ENCODE measurements around the gene BMAL2.

BMAL2 gene

DNA sequence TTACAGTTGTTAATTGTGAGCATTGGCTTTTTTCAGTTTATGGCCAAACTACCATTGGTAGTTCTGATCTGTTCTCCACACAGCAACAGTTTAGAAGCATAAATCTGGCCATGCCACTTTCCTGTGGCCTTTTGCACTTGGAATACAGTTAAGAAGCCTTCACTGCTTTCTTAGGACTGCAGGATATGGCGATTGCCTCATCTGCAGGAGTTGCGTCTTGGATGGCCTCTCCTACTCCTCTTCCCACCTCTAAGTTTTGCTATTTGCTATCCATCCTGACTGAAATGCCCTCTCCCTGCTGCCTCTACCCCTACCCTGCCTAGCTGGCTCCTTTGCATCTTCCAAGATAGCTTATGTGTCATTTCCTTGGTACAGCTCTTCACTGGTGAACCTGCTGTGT is 12.8 kb upstream of the BMAL2 start:
- no peak for DNase-seq (ENCODE audit: low spot score)

DNA sequence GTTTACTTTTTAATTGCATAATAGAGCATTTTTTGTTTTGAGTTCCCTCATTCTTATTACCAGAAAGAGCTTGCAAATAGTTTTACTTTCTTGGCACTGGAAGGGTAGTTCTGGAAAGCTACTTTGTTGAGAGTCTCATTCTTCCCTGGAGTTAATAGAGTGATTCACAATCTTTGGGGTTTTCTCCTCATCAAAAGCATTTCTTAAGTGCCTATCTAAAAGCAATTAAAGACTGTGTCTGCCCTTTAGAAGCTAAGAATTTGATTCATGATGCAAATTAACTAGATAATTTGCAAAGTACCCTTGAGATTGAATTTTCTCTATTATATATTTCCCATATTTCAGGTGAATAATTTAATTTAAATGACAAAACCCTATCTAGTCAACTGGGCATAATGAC is 8.1 kb upstream of the BMAL2 start:
- no peak for DNase-seq (ENCODE audit: low spot score)

DNA sequence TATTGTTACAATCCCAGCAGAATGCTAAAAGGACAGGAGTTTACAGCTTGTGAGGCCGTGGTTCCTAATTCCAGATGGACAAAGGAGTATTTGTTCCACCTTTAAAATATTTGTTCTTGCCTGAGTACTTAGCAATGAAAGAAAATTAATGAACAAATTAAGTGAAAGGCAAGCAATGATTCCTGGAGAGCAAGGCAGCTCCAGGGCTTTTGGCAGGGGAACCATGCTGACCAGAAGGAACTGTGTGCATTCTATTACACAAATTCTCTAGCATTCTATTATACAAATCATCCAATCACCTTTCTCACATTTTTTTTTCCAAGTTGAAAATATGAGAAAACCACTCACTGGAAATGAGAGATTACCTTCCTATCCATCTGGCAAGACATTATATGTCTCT is 1.8 kb upstream of the BMAL2 start:
- DNase-seq (ENCODE audit: low spot score), result no peak

DNA sequence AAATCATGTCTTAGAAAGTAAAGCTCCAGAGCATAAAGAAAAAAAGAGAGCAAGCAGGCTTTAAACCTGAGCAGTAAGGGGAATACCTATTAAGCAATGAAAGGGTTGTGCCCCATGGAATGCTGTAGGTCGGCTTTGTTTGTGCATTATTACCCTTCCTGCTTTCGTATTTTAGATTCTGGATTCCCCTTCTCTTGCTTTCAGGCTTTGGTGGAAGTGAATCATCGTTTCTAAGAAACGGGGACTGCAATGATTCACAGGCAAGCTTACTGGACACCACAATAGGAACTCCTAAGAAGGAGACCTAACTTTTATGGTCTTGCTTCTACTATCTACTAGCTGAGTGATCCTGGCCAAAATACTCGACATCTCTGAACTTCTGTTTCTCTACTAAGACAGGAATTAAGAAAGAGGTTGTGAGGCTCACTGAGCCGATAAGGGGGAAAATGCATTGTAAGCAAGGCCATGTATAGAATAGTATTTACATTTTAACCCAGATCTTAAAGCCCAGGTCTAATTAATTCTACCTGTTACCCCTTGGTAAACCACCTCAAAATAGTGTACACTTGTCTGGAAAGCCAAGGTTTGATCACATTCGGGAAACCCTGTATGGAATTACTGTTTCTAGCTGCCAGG is 1.2 kb upstream of the BMAL2 start:
- peak; percentile 96 for DNase-seq (ENCODE audit: low spot score)

DNA sequence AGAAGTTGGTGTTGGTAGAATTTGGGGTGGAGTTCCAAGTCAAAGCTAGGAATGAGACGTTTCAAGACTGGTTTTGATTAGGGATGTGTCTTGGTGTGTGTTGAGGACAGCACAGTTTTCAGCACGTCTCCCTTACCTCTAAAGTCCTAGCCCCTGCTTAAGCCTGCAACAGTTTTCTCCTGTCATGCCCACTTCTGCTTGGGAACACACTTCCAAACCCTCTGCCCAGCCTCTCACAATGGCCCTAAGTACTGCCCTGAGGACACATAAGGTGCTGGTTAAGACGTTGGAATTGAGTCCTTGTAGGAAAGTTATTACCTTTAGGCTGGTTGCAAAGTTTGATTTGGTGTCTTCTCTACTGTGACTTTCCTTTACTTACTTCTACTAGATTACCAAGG is 710 bp upstream of the BMAL2 start:
- DNase-seq (ENCODE audit: low spot score), result peak; percentile 58

DNA sequence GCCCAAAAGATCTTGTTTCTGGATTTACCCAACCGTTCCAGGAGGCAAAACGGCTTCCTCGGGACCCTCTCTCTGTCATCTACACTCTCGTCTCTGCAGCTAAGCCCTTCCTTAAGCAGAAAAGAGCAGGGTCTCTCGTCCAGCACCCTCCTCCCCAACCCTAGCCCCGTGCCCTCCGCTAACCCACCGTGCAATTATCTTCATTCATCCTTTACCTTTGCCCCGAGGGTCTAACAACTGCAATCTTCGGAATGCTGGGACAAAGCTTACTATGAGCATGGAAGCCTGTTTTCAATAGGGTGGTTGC is 276 bp upstream of the BMAL2 start:
- DNase-seq (ENCODE audit: low spot score), result no peak

DNA sequence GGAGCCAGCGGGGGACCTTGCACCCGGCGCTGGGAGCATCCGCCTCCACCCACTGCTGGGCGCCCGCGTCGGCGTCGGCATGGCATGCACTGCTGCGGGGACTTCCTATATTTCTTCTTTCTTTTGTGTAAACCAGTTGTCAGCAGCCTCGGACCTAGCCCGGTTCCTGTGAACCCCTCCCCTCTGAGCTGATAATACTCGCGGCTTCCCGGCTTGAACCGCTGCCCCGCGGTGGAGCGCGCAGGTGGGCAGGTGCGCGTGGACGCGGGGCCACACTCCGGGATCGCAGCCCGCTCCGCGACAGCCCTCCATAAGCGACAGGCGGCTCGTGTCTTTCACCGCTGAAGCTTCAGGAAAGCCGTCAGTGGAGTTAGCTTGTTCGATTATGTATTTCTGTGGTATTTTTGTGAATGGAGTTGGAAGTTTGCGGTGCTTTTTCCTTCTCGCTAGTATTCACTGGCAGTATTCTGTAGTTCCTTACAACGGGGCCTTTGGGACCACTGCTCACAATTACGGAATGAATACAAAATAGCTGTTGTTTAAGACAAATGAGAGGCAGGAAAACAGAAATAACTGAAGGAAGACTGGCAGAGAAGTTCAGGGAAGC is 870 bp downstream of the BMAL2 start:
- peak; percentile 81 for DNase-seq (ENCODE audit: low spot score)

DNA sequence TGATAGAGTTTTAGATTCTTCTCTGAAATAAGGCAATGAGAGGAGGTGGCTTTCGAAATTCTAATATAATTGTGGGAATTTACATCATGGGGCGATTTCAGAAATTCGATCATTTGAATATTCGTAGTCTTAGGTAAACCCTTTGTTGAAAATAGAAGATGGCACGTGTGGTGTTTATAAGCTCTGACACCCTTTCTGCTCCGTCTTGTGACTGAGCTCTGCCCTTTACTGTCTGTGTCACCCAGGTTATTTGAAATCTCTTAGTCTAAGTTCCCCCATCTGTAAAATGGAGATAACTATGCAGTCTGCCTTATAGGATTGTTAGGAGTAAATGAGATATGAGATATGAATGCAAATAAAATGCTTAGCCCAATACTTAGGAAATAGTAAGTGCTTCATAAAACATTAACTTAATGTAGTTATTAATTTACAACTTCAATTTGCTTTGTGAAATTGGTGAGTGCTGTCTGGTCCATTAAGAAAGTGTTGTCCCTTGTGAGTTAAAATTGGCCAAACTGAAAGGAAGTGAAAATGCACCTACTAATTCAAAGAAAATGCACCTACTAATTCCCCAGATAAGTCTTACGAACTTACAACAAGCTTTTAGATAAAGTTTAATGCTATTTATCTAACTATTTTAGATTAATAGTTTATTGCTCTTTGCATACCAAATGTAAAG is 1.5 kb downstream of the BMAL2 start:
- DNase-seq (ENCODE audit: low spot score), result peak; percentile 65

DNA sequence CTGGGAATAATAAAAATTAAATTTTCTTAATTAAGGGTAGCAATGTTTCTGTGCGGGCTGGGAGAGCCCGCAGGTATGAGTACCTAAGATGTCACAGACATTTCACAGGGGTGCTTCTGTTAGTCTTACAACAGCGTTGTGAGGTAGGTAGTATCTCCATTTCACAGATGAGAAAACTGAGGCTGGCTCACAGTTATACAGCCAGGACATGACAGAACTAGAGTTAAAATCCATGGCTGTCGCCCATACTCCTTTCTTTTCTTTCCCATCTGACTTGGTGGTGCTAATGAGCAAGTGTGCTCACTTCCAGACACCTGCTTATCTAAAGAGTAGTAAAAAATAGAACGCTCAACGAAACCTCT is 2.1 kb downstream of the BMAL2 start:
- DNase-seq (ENCODE audit: low spot score), result no peak

DNA sequence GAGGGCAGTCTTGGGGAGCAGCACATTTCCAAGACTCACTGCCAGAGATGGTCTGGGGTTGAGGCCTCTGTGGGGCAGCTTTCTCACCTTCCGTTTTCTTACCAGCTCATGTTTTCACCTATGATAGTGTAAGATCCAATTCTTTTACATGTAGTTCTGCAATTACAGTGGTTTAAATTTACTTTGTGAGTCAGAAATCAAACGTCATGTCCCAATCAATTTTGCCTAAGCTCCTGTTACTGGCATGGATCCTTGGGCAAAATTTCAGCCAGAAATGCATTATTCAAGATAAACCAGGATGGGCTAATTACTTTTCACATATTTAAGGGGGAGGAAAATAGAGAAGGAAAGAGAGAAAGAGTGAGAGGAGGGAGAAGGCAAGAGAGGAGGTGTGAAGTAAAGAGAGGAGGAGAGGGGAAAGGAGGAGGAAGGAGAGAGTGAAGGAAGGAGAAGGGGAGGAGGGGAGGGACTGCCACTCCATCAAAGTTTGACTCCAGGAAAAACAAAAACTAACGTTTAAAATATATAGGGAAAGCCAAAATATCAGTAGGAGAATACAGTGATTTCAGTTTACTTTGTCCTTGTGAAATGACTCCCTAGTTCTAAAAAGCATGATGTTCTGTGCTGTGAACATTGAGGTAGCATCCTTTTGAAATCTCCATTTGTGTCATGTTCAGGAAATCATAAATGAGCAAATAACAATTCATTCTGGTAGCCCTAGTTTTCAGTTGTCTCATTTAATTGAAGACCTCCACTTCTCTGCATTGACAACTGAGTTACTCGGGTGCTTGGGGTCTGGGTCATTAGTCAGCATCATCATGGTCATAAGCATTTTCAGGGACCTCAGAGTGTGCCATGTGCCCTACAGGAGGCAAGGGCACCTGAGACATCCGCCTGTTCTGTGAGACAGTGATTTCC is 3.0 kb downstream of the BMAL2 start:
- DNase-seq (ENCODE audit: low spot score), result no peak

DNA sequence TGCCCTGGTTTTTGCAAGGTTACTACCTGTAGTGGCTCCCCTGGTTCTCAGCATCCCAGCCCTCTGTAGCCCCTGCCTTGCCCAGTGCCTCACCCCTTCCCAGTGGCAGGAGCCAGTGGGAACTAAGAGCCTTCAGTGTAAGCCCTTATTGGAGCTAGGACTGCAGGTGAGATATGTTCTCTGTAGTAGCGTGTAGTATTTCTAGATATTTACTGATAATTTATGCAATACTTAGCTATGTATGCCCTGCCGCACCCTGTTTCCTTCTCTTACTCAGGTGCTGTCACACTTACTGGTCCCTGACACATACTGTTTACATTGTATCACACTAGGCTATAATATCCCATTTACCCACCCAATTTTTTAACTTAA is 3.6 kb downstream of the BMAL2 start:
- DNase-seq (ENCODE audit: low spot score), result peak; percentile 32

DNA sequence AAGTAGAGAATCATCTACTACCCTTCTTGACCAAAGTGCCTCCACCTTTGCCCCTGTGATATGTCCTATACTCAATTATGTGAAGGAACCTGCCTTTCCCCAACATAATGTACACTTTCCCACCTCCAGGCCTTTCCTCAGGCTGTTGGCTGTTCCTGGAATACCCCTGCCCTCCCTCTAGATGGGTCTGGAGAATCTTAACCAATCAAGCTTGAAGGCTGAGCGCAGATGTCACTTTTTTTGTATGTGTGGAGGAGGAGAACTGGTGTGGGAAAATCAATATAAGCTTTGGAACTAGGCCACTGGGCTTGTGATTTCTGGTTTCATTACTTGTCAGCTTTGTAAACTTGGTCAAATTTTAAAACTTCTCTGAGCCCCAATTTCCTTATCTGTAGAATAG is 4.7 kb downstream of the BMAL2 start:
- DNase-seq (ENCODE audit: low spot score), result no peak

DNA sequence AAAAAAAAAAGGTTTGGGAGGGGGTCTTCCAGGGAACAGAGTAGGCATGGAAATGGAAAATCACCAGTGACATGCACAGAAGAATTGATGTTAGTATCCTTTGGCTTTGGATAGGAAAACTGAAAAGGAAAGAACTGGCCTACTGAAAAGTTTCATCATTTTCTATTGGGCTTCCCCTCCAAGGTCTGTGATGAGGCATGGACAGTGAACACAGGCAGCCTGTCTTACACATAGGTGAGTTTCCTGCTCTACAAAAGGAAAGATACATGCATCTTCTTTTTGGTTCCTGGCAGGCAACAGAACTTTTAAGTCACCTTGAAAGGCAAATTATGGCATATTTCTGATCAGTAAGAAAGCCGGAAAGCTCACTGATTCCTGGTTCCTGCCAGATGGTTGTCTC is 5.8 kb downstream of the BMAL2 start:
- peak; percentile 27 for DNase-seq (ENCODE audit: low spot score)

DNA sequence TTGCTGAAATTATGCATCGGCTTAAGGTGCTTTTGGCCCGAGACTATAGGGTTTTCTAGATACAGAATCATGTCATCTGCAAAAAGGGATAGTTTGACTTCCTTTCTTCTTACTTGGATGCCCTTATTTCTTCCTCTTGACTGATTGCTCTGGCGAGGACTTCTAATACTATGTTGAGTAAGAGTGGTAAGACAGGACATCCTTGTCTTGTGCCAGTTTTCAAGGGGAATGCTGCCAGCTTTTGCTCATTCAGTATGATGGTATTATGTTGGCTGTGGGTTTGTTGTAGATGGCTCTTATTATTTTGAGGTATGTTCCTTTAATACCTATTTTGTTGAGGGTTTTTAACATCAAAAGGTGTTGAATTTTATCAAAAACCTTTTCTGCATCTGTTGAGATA is 8.3 kb downstream of the BMAL2 start:
- DNase-seq (ENCODE audit: low spot score), result no peak

DNA sequence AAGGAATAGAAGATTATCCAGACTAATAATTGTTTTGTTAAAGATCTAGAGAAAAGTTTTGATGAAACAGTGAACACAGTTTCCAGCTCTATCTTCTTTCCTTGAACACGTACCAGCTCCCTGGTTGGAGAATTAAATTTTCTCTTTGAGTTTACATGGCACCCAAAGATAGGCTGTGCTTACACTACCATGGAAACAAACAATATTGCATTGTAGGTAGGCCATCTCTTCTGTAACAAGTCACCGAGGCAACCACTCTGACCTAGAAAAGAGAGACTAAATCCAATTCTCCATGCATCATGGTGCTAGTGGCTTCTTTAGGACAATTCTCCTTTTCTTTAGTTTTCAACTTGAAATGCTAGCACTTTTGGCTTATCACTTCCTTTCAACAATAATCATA is 9.9 kb downstream of the BMAL2 start:
- no peak for DNase-seq (ENCODE audit: low spot score)

DNA sequence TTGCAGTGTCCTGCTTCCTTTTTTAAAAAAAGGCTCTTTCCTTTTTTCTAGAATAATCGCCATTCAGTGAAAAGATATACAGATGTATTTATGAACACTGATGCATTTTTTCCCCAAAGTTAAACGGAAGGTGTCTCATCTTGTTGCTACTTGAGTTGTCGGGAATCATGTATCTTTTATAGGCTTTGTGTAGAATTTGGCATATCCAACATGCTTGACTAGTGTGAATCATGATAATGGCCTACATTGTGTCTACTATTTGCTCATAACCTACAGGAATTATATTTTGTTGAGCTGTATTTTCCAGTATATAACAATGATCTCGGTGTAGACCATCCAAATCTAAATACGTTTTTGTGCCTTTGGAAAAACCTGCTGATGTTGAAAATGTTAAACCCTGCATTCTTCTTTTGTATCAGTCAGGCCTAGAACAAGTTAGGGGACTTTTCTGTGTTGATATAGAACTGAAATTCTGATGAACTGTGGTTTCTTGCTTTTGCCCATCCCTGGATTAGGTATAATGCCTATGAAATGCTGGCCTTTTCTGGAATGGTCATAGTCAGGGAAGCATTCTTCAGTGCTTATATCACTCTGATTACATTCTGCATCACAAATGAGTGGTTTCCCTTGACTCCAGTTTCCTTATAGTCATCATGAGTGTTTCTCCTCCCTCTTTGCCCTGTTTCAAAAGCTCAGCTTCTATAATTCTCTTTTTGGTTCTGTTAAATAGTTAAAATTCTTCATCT is 10.8 kb downstream of the BMAL2 start:
- peak; percentile 41 for DNase-seq (ENCODE audit: low spot score)

DNA sequence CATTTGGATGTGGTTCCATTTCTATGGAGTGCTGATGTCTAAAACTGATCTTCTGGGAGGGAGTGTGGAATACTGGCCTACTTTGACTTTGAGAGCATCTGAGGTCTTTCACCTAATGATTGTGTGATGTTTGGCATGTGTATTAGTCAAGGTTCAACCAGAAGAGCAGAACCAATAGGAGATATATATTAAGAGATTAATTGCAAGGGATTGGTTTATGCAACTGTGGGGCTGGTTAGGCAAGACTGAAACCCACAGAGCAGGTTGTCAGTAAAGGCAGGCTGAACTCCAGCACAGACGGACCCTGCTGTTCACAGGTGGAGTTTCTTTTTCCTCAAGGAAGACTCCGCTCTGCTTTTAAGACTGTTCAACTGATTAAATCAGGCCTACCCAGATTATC is 11.6 kb downstream of the BMAL2 start:
- no peak for DNase-seq (ENCODE audit: low spot score)

DNA sequence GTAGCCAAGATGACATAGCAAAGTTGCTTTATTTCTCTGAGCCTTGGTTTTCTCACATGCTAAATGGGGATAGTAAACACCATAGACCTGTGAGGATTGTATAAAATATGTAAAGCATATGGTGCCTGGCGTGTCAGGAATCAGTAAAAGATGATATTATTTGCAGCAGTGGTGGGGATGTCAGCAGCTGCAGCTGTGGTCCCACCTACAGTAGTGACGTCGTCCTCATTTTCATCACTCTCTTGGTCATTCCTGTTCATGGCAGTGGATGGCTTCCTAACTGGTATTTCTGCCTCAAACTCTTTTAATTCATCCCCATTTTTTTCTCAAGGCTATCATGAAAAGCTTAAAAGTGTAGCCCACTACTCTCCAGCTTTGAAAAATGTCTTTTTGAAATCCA is 12.1 kb downstream of the BMAL2 start:
- no peak for DNase-seq (ENCODE audit: low spot score)

DNA sequence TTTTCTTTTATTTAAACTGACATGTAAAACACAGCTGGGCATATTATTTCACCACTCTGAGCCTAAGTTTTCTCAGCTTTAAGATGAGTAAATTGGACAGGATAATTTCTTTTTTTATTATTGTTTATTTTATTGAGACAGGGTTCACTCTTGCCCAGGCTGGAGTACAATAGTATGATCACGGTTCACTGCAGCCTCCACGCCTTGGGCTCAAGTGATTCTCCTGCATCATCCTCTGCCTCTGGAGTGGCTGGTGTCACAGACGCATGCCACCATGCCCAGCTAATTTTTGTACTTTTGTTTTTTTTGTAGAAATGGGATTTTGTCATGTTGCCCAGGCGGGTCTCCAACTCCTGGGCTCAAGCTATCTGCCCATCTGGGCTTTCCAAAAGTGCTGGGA is 12.7 kb downstream of the BMAL2 start:
- no peak for DNase-seq (ENCODE audit: low spot score)

DNA sequence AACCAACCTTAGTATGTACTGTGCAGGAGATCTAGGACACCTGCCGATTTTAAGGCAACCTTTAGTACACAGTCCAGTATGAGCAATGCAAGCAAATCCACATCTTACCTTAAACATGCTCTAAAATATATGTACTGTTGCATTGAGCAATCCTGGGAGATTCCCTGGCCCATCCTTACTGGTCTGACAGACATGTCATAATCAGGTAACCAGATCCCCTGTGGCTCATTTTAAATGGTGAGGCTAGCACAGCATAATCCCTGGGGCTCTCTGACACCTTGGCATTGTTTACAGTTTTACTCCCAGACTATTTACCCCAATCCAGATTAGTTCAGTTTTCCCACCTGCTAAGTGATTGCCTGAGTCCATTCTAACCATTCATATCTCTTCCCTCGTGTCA is 15.1 kb downstream of the BMAL2 start:
- no peak for DNase-seq (ENCODE audit: low spot score)

DNA sequence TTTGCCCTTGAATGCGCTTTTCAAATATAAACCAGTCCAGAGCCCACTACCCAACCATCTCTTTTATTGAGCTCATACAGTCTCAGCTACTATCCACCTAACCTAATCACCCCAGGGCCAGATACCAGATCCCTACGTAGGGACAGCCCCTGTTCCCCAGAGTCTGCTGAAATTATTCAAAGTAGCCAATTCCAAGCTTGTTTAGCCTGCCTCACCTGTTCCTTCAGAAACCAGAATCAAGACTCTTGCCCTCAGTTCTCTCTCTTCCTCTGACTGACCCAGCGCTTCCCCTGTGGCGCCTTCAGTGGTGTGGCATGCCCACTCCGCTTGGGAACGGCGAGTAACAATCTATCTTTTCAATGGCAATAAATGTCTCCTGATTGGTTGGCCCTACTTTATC is 18.8 kb downstream of the BMAL2 start:
- no peak for DNase-seq (ENCODE audit: low spot score)

DNA sequence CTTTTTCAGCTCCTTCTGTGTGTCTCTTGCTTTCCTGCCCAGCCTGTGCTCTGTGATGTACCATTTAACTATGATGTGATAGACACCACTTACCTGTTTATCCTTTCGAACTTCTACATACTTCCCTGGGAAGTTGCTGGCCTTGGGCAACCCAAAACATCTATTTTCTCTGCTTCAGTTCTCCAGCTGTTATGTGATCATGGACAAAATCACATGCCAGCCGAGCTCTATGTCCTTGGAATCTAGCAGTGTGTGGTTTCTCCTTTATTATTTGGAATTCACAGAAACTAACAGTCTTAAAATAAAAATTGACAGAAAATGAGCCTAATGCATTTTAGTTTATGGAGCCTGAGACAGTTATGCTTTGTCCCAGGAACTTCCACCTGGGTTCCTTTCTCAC is 22.9 kb downstream of the BMAL2 start:
- DNase-seq (ENCODE audit: low spot score), result no peak
